Type B pancreatic cell (in vitro differentiated cells): ENCODE data around the gene KIDINS220. TPM values are rescaled to one million over a fixed set of nuclear protein-coding genes. Genes with fewer than 3 reads are reported as not detected.

ENCODE experiments used
- DNase-seq: peaks from one replicate; pipeline ENCODE4 v3.0.0; 2021; ENCODE audit warnings: mixed read lengths; ENCODE audit not compliant: unreplicated experiment; ENCODE audit errors: extremely low spot score
- H3K27ac Mint-ChIP-seq: 2 replicates; pipeline ENCODE4 v1.8.0; 2021; ENCODE audit warnings: mild to moderate bottlenecking, mixed read lengths
- H3K27me3 Mint-ChIP-seq: 2 replicates; pipeline ENCODE4 v1.8.0; 2021; ENCODE audit warnings: mixed read lengths
- H3K36me3 Mint-ChIP-seq: 2 replicates; pipeline ENCODE4 v1.8.0; 2021; ENCODE audit warnings: mixed read lengths
- H3K4me1 Mint-ChIP-seq: one replicate; pipeline ENCODE4 v1.8.0; 2021; ENCODE audit warnings: mixed read lengths; ENCODE audit not compliant: unreplicated experiment
- H3K4me3 Mint-ChIP-seq: 2 replicates; pipeline ENCODE4 v1.8.0; 2021; ENCODE audit warnings: mild to moderate bottlenecking, mixed read lengths
- H3K9me3 Mint-ChIP-seq: 2 replicates; pipeline ENCODE4 v1.8.0; 2021; ENCODE audit warnings: mixed read lengths
- CTCF ChIP-seq: fragments of 200-600 bp; sonication (generic); conservative IDR thresholded peaks from 2 replicates; pipeline ENCODE4 v1.5.0; 2021; ENCODE audit warnings: antibody characterized with exemption, mild to moderate bottlenecking
- total RNA-seq: library from RNA; stranded (reverse); gene quantifications from 2 replicates; pipeline ENCODE4 v1.2.1, GENCODE V29; 2021; ENCODE audit warnings: low replicate concordance

Gene KIDINS220
- total RNA-seq, 1 donor from 2014 or later = 73.1 TPM

- Mint-ChIP-seq H3K4me1 (peaks cover 14% of the 10 kb centered on the region), H3K4me3 (no peak overlapping the region), H3K9me3 (no peaks in the 10 kb centered on the region), H3K36me3 (peaks cover 29% of the 10 kb centered on the region), H3K27ac (no peak overlapping the region), H3K27me3 (no peaks in the 10 kb centered on the region)
- no peak for DNase-seq
- TF ChIP-seq CTCF = peak; percentile 52
Measured at GRCh38 chr2:8882094-8882493, 44.7 kb upstream of the KIDINS220 start.

- Mint-ChIP-seq H3K9me3 (no peaks in the 10 kb centered on the region), H3K27ac (no peak overlapping the region), H3K36me3 (peaks cover 25% of the 10 kb centered on the region), H3K4me3 (no peak overlapping the region), H3K27me3 (no peaks in the 10 kb centered on the region), H3K4me1 (peaks cover 10% of the 10 kb centered on the region)
- TF ChIP-seq CTCF = no peak
- DNase-seq = no peak
Measured at GRCh38 chr2:8877894-8878293, 40.5 kb upstream of the KIDINS220 start.

GRCh38 chr2:8877332-8877731, 39.9 kb upstream of the KIDINS220 start:
- DNase-seq = no peak
- peaks cover 25% of the 10 kb centered on the region for H3K36me3 Mint-ChIP-seq
- no peak overlapping the region for H3K4me3 Mint-ChIP-seq
- H3K9me3 Mint-ChIP-seq = no peaks in the 10 kb centered on the region
- no peak for TF ChIP-seq CTCF
- no peaks in the 10 kb centered on the region for H3K27me3 Mint-ChIP-seq
- H3K27ac Mint-ChIP-seq = no peak overlapping the region
- peaks cover 10% of the 10 kb centered on the region for H3K4me1 Mint-ChIP-seq

GRCh38 chr2:8876628-8877027, 39.2 kb upstream of the KIDINS220 start:
- no peaks in the 10 kb centered on the region for H3K9me3 Mint-ChIP-seq
- peaks cover 10% of the 10 kb centered on the region for H3K4me1 Mint-ChIP-seq
- DNase-seq = no peak
- no peaks in the 10 kb centered on the region for H3K27me3 Mint-ChIP-seq
- peaks cover 25% of the 10 kb centered on the region for H3K36me3 Mint-ChIP-seq
- H3K27ac Mint-ChIP-seq = no peak overlapping the region
- no peak overlapping the region for H3K4me3 Mint-ChIP-seq
- TF ChIP-seq CTCF = no peak

GRCh38 chr2:8872821-8873432, 35.5 kb upstream of the KIDINS220 start:
- peak; percentile 81 for TF ChIP-seq CTCF

More at GRCh38 chr2:8872821-8873432, 35.5 kb upstream of the KIDINS220 start:
- H3K4me3 Mint-ChIP-seq = no peak overlapping the region
- H3K27me3 Mint-ChIP-seq = no peaks in the 10 kb centered on the region
- no peak for DNase-seq
- H3K36me3 Mint-ChIP-seq = peaks cover 7% of the 10 kb centered on the region
- peaks cover 9% of the 10 kb centered on the region for H3K4me1 Mint-ChIP-seq
- H3K27ac Mint-ChIP-seq = no peak overlapping the region
- no peaks in the 10 kb centered on the region for H3K9me3 Mint-ChIP-seq
